PC-3 (cell line): ENCODE data around the gene VIPR2. TPM values are rescaled to one million over a fixed set of nuclear protein-coding genes. Genes with fewer than 3 reads are reported as not detected.

Experiments used
- ATAC-seq: fragments of 200-7000 bp; cut with Tn5 transposase; 2 replicates; pipeline ENCODE4 v1.9.1; 2020; ENCODE audit warnings: mild to moderate bottlenecking, moderate library complexity
- BruUV-seq: library from RNA; stranded (reverse); fragments of 400-500 nt; replicated peaks from 2 replicates; lab custom pipeline; 2021; lab: Mats Ljungman, UMichigan
- CTCF ChIA-PET: fragments of 300-600 bp; sonication (Branson Sonifier 250); formaldehyde crosslinking; loops from one replicate; lab custom pipeline; 2022; ENCODE audit warnings: antibody characterized with exemption; lab: Charles Lee
- POLR2A ChIA-PET: fragments of 300-600 bp; sonication (Branson Sonifier 250); formaldehyde crosslinking; loops from one replicate; lab custom pipeline; 2022; ENCODE audit warnings: antibody characterized with exemption; ENCODE audit not compliant: unreplicated experiment; lab: Charles Lee
- DNase-seq: peaks from one replicate; pipeline ENCODE4 v3.0.0-alpha.2; 2015
- H2AFZ ChIP-seq: fragments of 300-600 bp; sonication (generic); 2 replicates; pipeline ENCODE4 v1.6.0; 2016; ENCODE audit warnings: antibody characterized with exemption, low read length
- H3F3A ChIP-seq: fragments of 300-600 bp; sonication (generic); one replicate; pipeline ENCODE4 v1.6.0; 2017; ENCODE audit warnings: antibody characterized with exemption, low read length, control low read depth, mild to moderate bottlenecking; ENCODE audit not compliant: unreplicated experiment
- H3K27ac ChIP-seq: fragments of 300-600 bp; sonication (generic); 2 replicates; pipeline ENCODE4 v1.5.1; 2016; ENCODE audit warnings: mild to moderate bottlenecking, low read length
- H3K27me3 ChIP-seq: fragments of 300-600 bp; sonication (generic); 2 replicates; pipeline ENCODE4 v1.6.1; 2016; ENCODE audit warnings: low read length, mixed read lengths
- H3K36me3 ChIP-seq: fragments of 300-600 bp; sonication (generic); 2 replicates; pipeline ENCODE4 v1.6.1; 2016; ENCODE audit warnings: low read depth, mixed run types, low read length, mixed read lengths
- H3K4me1 ChIP-seq: fragments of 300-600 bp; sonication (generic); 2 replicates; pipeline ENCODE4 v1.5.1; 2016; ENCODE audit warnings: low read length; ENCODE audit not compliant: insufficient read depth
- H3K4me2 ChIP-seq: fragments of 300-600 bp; sonication (generic); 2 replicates; pipeline ENCODE4 v1.6.0; 2016; ENCODE audit warnings: low read length
- H3K4me3 ChIP-seq: fragments of 300-600 bp; sonication (generic); 2 replicates; pipeline ENCODE4 v1.5.1; 2016; ENCODE audit warnings: mild to moderate bottlenecking, low read length, mixed read lengths
- H3K79me2 ChIP-seq: fragments of 300-600 bp; sonication (generic); 2 replicates; pipeline ENCODE4 v1.6.1; 2017; ENCODE audit warnings: low read length, mixed read lengths
- H3K9ac ChIP-seq: fragments of 300-600 bp; sonication (generic); 2 replicates; pipeline ENCODE4 v1.6.0; 2016; ENCODE audit warnings: mild to moderate bottlenecking, low read length
- H3K9me2 ChIP-seq: fragments of 300-600 bp; sonication (generic); replicated peaks from 2 replicates; pipeline ENCODE4 v1.6.1; 2016; ENCODE audit warnings: mixed run types, low read length, mixed read lengths
- H3K9me3 ChIP-seq: fragments of 300-600 bp; sonication (generic); 2 replicates; pipeline ENCODE4 v1.6.1; 2016; ENCODE audit warnings: low read length, mixed read lengths
- H4K20me1 ChIP-seq: fragments of 300-600 bp; sonication (generic); 2 replicates; pipeline ENCODE4 v1.6.1; 2016; ENCODE audit warnings: low read length, mixed read lengths
- EZH2 ChIP-seq: fragments of 300-600 bp; sonication (generic); IDR thresholded peaks from one replicate; pipeline ENCODE4 v1.6.1; 2017; ENCODE audit warnings: antibody characterized with exemption, mild to moderate bottlenecking, low read length; ENCODE audit not compliant: unreplicated experiment
- EZH2phosphoT487 ChIP-seq: fragments of 300-600 bp; sonication (generic); IDR thresholded peaks from 2 replicates; pipeline ENCODE4 v1.6.1; 2018; ENCODE audit warnings: mild to moderate bottlenecking, antibody characterized with exemption, low read length, borderline replicate concordance
- intact Hi-C: fragments of 100-400 bp; cut with micrococcal nuclease; formaldehyde crosslinking; loops from 2 replicates; pipeline ENCODE4 v1.9.0; 2023
- total RNA-seq: library from RNA; depleted of rRNA; stranded (reverse); fragments of >200 nt; gene quantifications from 2 replicates; pipeline ENCODE4 v1.2.3, GENCODE V29; 2014
- TF ChIP-seq, protein P1 (sequence below): fragments of 300-600 bp; sonication (generic); conservative IDR thresholded peaks from 2 replicates; pipeline ENCODE4 v1.5.1; 2017; ENCODE audit warnings: antibody characterized with exemption, low read depth, mild to moderate bottlenecking, low read length

Gene VIPR2
- total RNA-seq, 1 experiment from 2014 or later: not detected

DNA sequence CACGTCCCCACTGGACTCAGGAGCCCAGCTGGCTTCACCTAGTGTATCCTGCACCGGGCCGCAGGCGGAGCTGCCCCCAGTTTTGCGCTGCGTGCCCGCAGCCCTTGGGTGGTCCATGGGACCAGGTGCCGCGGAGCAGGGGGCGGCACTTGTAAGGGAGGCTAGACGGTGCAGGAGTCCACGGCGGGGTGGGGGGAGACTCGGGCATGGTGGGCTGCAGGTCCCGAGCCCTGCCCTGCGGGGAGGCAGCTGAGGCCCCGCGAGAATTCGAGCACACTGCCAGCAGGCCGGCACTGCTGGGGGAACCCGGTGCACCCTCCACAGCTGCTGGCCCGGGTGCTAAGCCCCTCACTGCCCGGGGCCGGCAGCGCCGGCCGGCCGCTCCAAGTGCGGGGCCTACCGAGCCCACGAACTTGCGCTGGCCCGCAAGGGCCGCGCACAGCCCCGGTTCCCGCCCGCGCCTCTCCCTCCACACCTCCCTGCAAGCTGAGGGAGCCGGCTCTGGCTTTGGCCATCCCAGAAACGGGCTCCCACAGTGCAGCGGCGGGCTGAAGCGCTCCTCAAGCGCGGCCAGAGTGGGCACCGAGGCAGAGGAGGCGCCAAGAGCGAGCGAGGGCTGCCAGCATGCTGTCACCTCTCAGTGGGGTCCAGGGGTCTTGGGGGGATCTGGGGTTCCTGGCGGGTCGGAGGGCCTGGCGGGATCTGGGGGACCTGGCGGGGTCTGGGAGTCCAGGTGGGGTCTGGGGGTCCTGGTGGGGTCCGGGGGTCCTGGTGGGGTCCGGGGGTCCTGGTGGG, 81.4 kb downstream of the VIPR2 start:
- Histone ChIP-seq H3K4me1 (no peaks in the 10 kb centered on the region), H3K27ac (no peak overlapping the region), H3K9me2 (no peaks in the 10 kb centered on the region), H2AFZ (no peak overlapping the region), H3K27me3 (no peaks in the 10 kb centered on the region), H3K9ac (no peak overlapping the region), H4K20me1 (no peaks in the 10 kb centered on the region), H3K4me3 (no peak overlapping the region), H3K36me3 (no peaks in the 10 kb centered on the region), H3K4me2 (no peak overlapping the region), H3K79me2 (no peaks in the 10 kb centered on the region), H3F3A (no peaks in the 10 kb centered on the region), H3K9me3 (no peaks in the 10 kb centered on the region)
- intact Hi-C loops: no loop called here
- TF ChIP-seq, protein P1, sequence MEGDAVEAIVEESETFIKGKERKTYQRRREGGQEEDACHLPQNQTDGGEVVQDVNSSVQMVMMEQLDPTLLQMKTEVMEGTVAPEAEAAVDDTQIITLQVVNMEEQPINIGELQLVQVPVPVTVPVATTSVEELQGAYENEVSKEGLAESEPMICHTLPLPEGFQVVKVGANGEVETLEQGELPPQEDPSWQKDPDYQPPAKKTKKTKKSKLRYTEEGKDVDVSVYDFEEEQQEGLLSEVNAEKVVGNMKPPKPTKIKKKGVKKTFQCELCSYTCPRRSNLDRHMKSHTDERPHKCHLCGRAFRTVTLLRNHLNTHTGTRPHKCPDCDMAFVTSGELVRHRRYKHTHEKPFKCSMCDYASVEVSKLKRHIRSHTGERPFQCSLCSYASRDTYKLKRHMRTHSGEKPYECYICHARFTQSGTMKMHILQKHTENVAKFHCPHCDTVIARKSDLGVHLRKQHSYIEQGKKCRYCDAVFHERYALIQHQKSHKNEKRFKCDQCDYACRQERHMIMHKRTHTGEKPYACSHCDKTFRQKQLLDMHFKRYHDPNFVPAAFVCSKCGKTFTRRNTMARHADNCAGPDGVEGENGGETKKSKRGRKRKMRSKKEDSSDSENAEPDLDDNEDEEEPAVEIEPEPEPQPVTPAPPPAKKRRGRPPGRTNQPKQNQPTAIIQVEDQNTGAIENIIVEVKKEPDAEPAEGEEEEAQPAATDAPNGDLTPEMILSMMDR: no peak
- TF ChIP-seq EZH2: no peak
- no peak for TF ChIP-seq EZH2phosphoT487
- ChIA-PET CTCF (no interaction called here), POLR2A (no interaction called here)
- no TSS peak for BruUV-seq
- DNase-seq: no peak
- ATAC-seq: no peak

DNA sequence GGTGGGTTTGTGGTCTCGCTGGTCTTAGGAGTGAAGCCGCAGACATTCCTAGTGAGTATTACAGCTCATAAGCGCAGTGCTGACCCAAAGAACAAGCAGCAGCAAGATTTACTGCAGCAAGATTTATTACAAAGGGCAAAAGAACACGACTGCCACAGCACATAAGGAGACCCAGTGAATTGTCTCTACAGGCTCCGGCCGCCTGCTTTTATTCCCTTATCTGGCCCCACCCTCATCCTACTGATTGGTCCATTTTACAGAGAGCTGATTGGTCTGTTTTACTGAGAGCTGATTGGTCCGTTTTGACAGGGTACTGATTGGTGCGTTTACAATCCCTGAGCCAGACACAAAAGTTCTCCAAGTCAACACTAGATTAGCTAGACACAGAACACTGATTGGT, 82.1 kb downstream of the VIPR2 start:
- ChIA-PET CTCF (no interaction called here), POLR2A (no interaction called here)
- intact Hi-C loops: no loop called here

More for the DNA sequence above, 82.1 kb downstream of the VIPR2 start:
- no peaks in the 10 kb centered on the region for H3K4me1 ChIP-seq
- no peak overlapping the region for H3K4me3 ChIP-seq
- no peaks in the 10 kb centered on the region for H3K27me3 ChIP-seq
- H3K9me3 ChIP-seq: no peaks in the 10 kb centered on the region
- no peaks in the 10 kb centered on the region for H3K36me3 ChIP-seq
- no peak overlapping the region for H3K9ac ChIP-seq
- H3K79me2 ChIP-seq: no peaks in the 10 kb centered on the region
- TF ChIP-seq EZH2: no peak
- TF ChIP-seq, protein P1: no peak
- TF ChIP-seq EZH2phosphoT487: no peak
- no peak overlapping the region for H3K27ac ChIP-seq
- ATAC-seq (no peak), DNase-seq (no peak)
- H4K20me1 ChIP-seq: no peaks in the 10 kb centered on the region
- H2AFZ ChIP-seq: no peak overlapping the region
- H3F3A ChIP-seq: no peaks in the 10 kb centered on the region
- no peak overlapping the region for H3K4me2 ChIP-seq
- no peaks in the 10 kb centered on the region for H3K9me2 ChIP-seq
- BruUV-seq: no TSS peak
